ENCODE results near the gene PTHLH.

- TF ChIP-seq CTCF (IDR thresholded peaks at IDR 0.05) (no peak), POLR2A (IDR thresholded peaks at IDR 0.05; ENCODE audit: low read depth) (no peak)
Observed at GRCh38 chr12:27915536-27915935, 57.0 kb downstream of the PTHLH start.
